Mesendoderm (in vitro differentiated cells): ENCODE results near the gene OPCML.

ENCODE experiments used
- DNase-seq: peaks from one replicate; pipeline ENCODE4 v3.0.0; 2013
- H2AK5ac ChIP-seq: 2 replicates; pipeline ENCODE4 v1.6.1; 2013; ENCODE audit warnings: low read length, inconsistent platforms
- H2BK120ac ChIP-seq: 2 replicates; pipeline ENCODE4 v1.6.1; 2013; ENCODE audit warnings: low read depth, mild to moderate bottlenecking, low read length, moderate library complexity, mixed read lengths
- H2BK15ac ChIP-seq: replicated peaks from 2 replicates; pipeline ENCODE4 v1.6.1; 2013; ENCODE audit warnings: low read depth, mild to moderate bottlenecking, moderate library complexity
- H2BK5ac ChIP-seq: 2 replicates; pipeline ENCODE4 v1.6.1; 2013; ENCODE audit warnings: low read length, inconsistent platforms
- H3K18ac ChIP-seq: 2 replicates; pipeline ENCODE4 v1.6.1; 2013; ENCODE audit warnings: mild to moderate bottlenecking, low read length, mixed read lengths
- H3K23ac ChIP-seq: one replicate; pipeline ENCODE4 v1.6.1; 2013; ENCODE audit warnings: low read length
- H3K27ac ChIP-seq: 2 replicates; pipeline ENCODE4 v1.5.1; 2013; ENCODE audit warnings: low read depth, mild to moderate bottlenecking, inconsistent platforms, low read length, moderate library complexity
- H3K27me3 ChIP-seq: 2 replicates; pipeline ENCODE4 v1.6.1; 2013; ENCODE audit warnings: low read length, control low read depth, mild to moderate bottlenecking, inconsistent platforms; ENCODE audit not compliant: insufficient read depth, poor library complexity
- H3K36me3 ChIP-seq: 2 replicates; pipeline ENCODE4 v1.6.1; 2013; ENCODE audit warnings: low read length, inconsistent platforms; ENCODE audit not compliant: control insufficient read depth, insufficient read depth
- H3K4ac ChIP-seq: one replicate; pipeline ENCODE4 v1.6.1; 2013; ENCODE audit warnings: low read depth, mild to moderate bottlenecking, low read length, moderate library complexity
- H3K4me1 ChIP-seq: 2 replicates; pipeline ENCODE4 v1.6.1; 2013; ENCODE audit warnings: low read depth, low read length, inconsistent platforms; ENCODE audit not compliant: control insufficient read depth
- H3K4me2 ChIP-seq: 2 replicates; pipeline ENCODE4 v1.6.1; 2013; ENCODE audit warnings: low read length
- H3K4me3 ChIP-seq: 2 replicates; pipeline ENCODE4 v1.5.1; 2013; ENCODE audit warnings: mild to moderate bottlenecking, low read length
- H3K56ac ChIP-seq: one replicate; pipeline ENCODE4 v1.6.1; 2013; ENCODE audit warnings: low read length
- H3K79me1 ChIP-seq: 2 replicates; pipeline ENCODE4 v1.6.1; 2013; ENCODE audit warnings: low read length, inconsistent platforms
- H3K79me2 ChIP-seq: 2 replicates; pipeline ENCODE4 v1.6.1; 2013; ENCODE audit warnings: mild to moderate bottlenecking, low read length; ENCODE audit not compliant: control insufficient read depth, insufficient read depth
- H3K9ac ChIP-seq: 2 replicates; pipeline ENCODE4 v1.6.1; 2013; ENCODE audit warnings: low read length, inconsistent platforms
- H4K5ac ChIP-seq: one replicate; pipeline ENCODE4 v1.6.1; 2013; ENCODE audit warnings: low read length
- H4K8ac ChIP-seq: one replicate; pipeline ENCODE4 v1.6.1; 2013; ENCODE audit warnings: low read depth, mild to moderate bottlenecking, control low read depth, low read length, moderate library complexity
- WGBS: extraction: QIAGEN DNeasy Blood & Tissue Kit; methylation state at CpG from one replicate; pipeline ENCODE4 v1.1.7; 2013; ENCODE audit warnings: low lambda C conversion rate, missing lambda C conversion rate; ENCODE audit not compliant: insufficient coverage; ENCODE audit errors: extremely low coverage; 5-methylcytosine and 5-hydroxymethylcytosine counted together

Gene OPCML

GRCh38 chr11:132427611-132428010 lies 1104.7 kb downstream of the OPCML start:
- no peaks in the 10 kb centered on the region for H3K36me3 ChIP-seq
- H3K27ac ChIP-seq = no peak overlapping the region
- H3K23ac ChIP-seq = no peak overlapping the region
- no peaks in the 10 kb centered on the region for H3K4me1 ChIP-seq
- no peak overlapping the region for H2BK120ac ChIP-seq
- no peaks in the 10 kb centered on the region for H3K79me1 ChIP-seq
- no peak overlapping the region for H4K5ac ChIP-seq
- no peaks in the 10 kb centered on the region for H3K79me2 ChIP-seq
- no peak overlapping the region for H3K4me3 ChIP-seq
- no peak overlapping the region for H3K4ac ChIP-seq
- no peak overlapping the region for H3K4me2 ChIP-seq
- no peak overlapping the region for H2BK5ac ChIP-seq
- no peak overlapping the region for H3K9ac ChIP-seq
- H3K56ac ChIP-seq = no peak overlapping the region
- no peak overlapping the region for H3K18ac ChIP-seq
- no peak for DNase-seq
- no peak overlapping the region for H2AK5ac ChIP-seq
- H4K8ac ChIP-seq = no peak overlapping the region
- no peak overlapping the region for H2BK15ac ChIP-seq
- no CpG with 5 or more reads among the region's 6 CpGs for WGBS
- H3K27me3 ChIP-seq = no peaks in the 10 kb centered on the region

- no peaks in the 10 kb centered on the region for H3K79me1 ChIP-seq
- H3K4me3 ChIP-seq = no peak overlapping the region
- H3K9ac ChIP-seq = no peak overlapping the region
- no peak overlapping the region for H4K8ac ChIP-seq
- no peak overlapping the region for H2BK15ac ChIP-seq
- no peak overlapping the region for H2BK5ac ChIP-seq
- no peak for DNase-seq
- H3K27me3 ChIP-seq = no peaks in the 10 kb centered on the region
- no peak overlapping the region for H3K23ac ChIP-seq
- no peak overlapping the region for H3K27ac ChIP-seq
- H2BK120ac ChIP-seq = no peak overlapping the region
- H3K79me2 ChIP-seq = no peaks in the 10 kb centered on the region
- no peaks in the 10 kb centered on the region for H3K4me1 ChIP-seq
- H3K18ac ChIP-seq = no peak overlapping the region
- H3K4ac ChIP-seq = no peak overlapping the region
- no CpG with 5 or more reads among the region's 8 CpGs for WGBS
- no peak overlapping the region for H4K5ac ChIP-seq
- H3K56ac ChIP-seq = no peak overlapping the region
- no peaks in the 10 kb centered on the region for H3K36me3 ChIP-seq
- no peak overlapping the region for H2AK5ac ChIP-seq
- H3K4me2 ChIP-seq = no peak overlapping the region
Observed at GRCh38 chr11:132424433-132424832, 1107.9 kb downstream of the OPCML start.

- Histone ChIP-seq H3K4me3 (no peak overlapping the region), H4K5ac (no peak overlapping the region), H2BK15ac (no peak overlapping the region), H2BK120ac (no peak overlapping the region), H3K18ac (no peak overlapping the region), H4K8ac (no peak overlapping the region), H3K27me3 (no peaks in the 10 kb centered on the region), H3K56ac (no peak overlapping the region), H3K4me2 (no peak overlapping the region), H3K9ac (no peak overlapping the region), H3K27ac (no peak overlapping the region), H3K23ac (no peak overlapping the region), H2BK5ac (no peak overlapping the region), H2AK5ac (no peak overlapping the region), H3K79me2 (no peaks in the 10 kb centered on the region), H3K36me3 (no peaks in the 10 kb centered on the region), H3K4me1 (no peaks in the 10 kb centered on the region), H3K79me1 (no peaks in the 10 kb centered on the region), H3K4ac (no peak overlapping the region)
- no peak for DNase-seq
- no CpG with 5 or more reads among the region's 4 CpGs for WGBS
Observed at GRCh38 chr11:132423266-132423665, 1109.0 kb downstream of the OPCML start.

GRCh38 chr11:132422722-132423121 lies 1109.6 kb downstream of the OPCML start:
- Histone ChIP-seq H2BK5ac (no peak overlapping the region), H3K27me3 (no peaks in the 10 kb centered on the region), H3K56ac (no peak overlapping the region), H2BK15ac (no peak overlapping the region), H3K79me1 (no peaks in the 10 kb centered on the region), H3K9ac (no peak overlapping the region), H3K18ac (no peak overlapping the region), H2BK120ac (no peak overlapping the region), H4K5ac (no peak overlapping the region), H3K4ac (no peak overlapping the region), H3K4me2 (no peak overlapping the region), H3K36me3 (no peaks in the 10 kb centered on the region), H3K27ac (no peak overlapping the region), H3K4me1 (no peaks in the 10 kb centered on the region), H4K8ac (no peak overlapping the region), H3K23ac (no peak overlapping the region), H3K4me3 (no peak overlapping the region), H2AK5ac (no peak overlapping the region), H3K79me2 (no peaks in the 10 kb centered on the region)
- no CpG with 5 or more reads among the region's 5 CpGs for WGBS
- no peak for DNase-seq

GRCh38 chr11:132421555-132421954 lies 1110.7 kb downstream of the OPCML start:
- Histone ChIP-seq H3K56ac (no peak overlapping the region), H3K79me1 (no peaks in the 10 kb centered on the region), H3K4ac (no peak overlapping the region), H3K79me2 (no peaks in the 10 kb centered on the region), H2BK120ac (no peak overlapping the region), H2BK15ac (no peak overlapping the region), H3K36me3 (no peaks in the 10 kb centered on the region), H3K4me1 (no peaks in the 10 kb centered on the region), H3K9ac (no peak overlapping the region), H3K18ac (no peak overlapping the region), H4K5ac (no peak overlapping the region), H3K4me2 (no peak overlapping the region), H3K27ac (no peak overlapping the region), H3K27me3 (no peaks in the 10 kb centered on the region), H3K23ac (no peak overlapping the region), H2AK5ac (no peak overlapping the region), H3K4me3 (no peak overlapping the region), H4K8ac (no peak overlapping the region), H2BK5ac (no peak overlapping the region)
- DNase-seq = no peak
- no CpG with 5 or more reads among the region's 2 CpGs for WGBS

- no peak overlapping the region for H3K27ac ChIP-seq
- no peak overlapping the region for H3K18ac ChIP-seq
- H3K56ac ChIP-seq = no peak overlapping the region
- H3K4me3 ChIP-seq = no peak overlapping the region
- H3K79me1 ChIP-seq = no peaks in the 10 kb centered on the region
- H2BK15ac ChIP-seq = no peak overlapping the region
- no peaks in the 10 kb centered on the region for H3K4me1 ChIP-seq
- H3K27me3 ChIP-seq = no peaks in the 10 kb centered on the region
- no peak overlapping the region for H2BK5ac ChIP-seq
- H3K9ac ChIP-seq = no peak overlapping the region
- no peak for DNase-seq
- H3K36me3 ChIP-seq = no peaks in the 10 kb centered on the region
- no peak overlapping the region for H2BK120ac ChIP-seq
- H3K23ac ChIP-seq = no peak overlapping the region
- no peak overlapping the region for H2AK5ac ChIP-seq
- H3K4ac ChIP-seq = no peak overlapping the region
- no peaks in the 10 kb centered on the region for H3K79me2 ChIP-seq
- no peak overlapping the region for H3K4me2 ChIP-seq
- no peak overlapping the region for H4K5ac ChIP-seq
- WGBS = no CpG with 5 or more reads among the region's 6 CpGs
- H4K8ac ChIP-seq = no peak overlapping the region
Observed at GRCh38 chr11:132414451-132414850, 1117.8 kb downstream of the OPCML start.
